Endothelial cell of umbilical vein (primary cell): ENCODE measurements around the gene DHRS7B. TPM values are rescaled to one million over a fixed set of nuclear protein-coding genes. Genes with fewer than 3 reads are reported as not detected.

Experiments
- BruUV-seq: library from RNA; stranded (reverse); fragments of 400-500 nt; replicated peaks from 2 replicates; lab custom pipeline; 2021; lab: Mats Ljungman, UMichigan
- CTCF ChIA-PET: fragments of 300-600, 350-600 bp; sonication (Branson Sonifier 250); formaldehyde crosslinking; loops from one replicate; lab custom pipeline; 2021; ENCODE audit warnings: antibody characterized with exemption, inconsistent platforms; lab: Charles Lee
- POLR2A ChIA-PET: fragments of 300-600, 350-600 bp; sonication (Branson Sonifier 250); formaldehyde crosslinking; loops from one replicate; lab custom pipeline; 2021; ENCODE audit warnings: antibody characterized with exemption, inconsistent platforms; lab: Charles Lee
- DNase-seq: peaks from one replicate; pipeline ENCODE4 v3.0.0-alpha.2; 2011; ENCODE audit warnings: low read depth, low spot score
- FAIRE-seq: peaks from 2 replicates; lab custom pipeline; 2011; peaks lifted over from hg19 to GRCh38; lab: Jason Lieb, UNC
- H2AFZ ChIP-seq: 2 replicates; pipeline ENCODE4 v1.6.0; 2012; ENCODE audit warnings: low read depth, low read length, control low read depth, inconsistent platforms
- H3K27ac ChIP-seq: 2 replicates; pipeline ENCODE4 v1.5.1; 2011; ENCODE audit warnings: low read depth, mild to moderate bottlenecking, control low read depth, low read length, moderate library complexity; ENCODE audit not compliant: insufficient read depth
- H3K27me3 ChIP-seq, 2 experiments: 2 replicates each; pipeline versions ENCODE4 v1.6.0 to v1.6.1; 2011; ENCODE audit warnings: low read length in 2 of 2, mixed read lengths in 1 of 2; ENCODE audit not compliant: control insufficient read depth in 2 of 2, insufficient read depth in 2 of 2
- H3K36me3 ChIP-seq, 2 experiments: 2 replicates in 1 of 2; 3 replicates in 1 of 2; pipeline ENCODE4 v1.5.1; 2011; ENCODE audit warnings: low read length in 2 of 2, mild to moderate bottlenecking in 1 of 2, moderate library complexity in 1 of 2; ENCODE audit not compliant: control insufficient read depth in 2 of 2, insufficient read depth in 2 of 2; ENCODE audit errors: extremely low read depth in 1 of 2
- H3K4me1 ChIP-seq: 3 replicates; pipeline ENCODE4 v1.5.1; 2011; ENCODE audit warnings: mild to moderate bottlenecking, low read length; ENCODE audit not compliant: control insufficient read depth, insufficient read depth; ENCODE audit errors: extremely low read depth
- H3K4me2 ChIP-seq: 2 replicates; pipeline ENCODE4 v1.6.1; 2011; ENCODE audit warnings: low read length, control low read depth, mixed read lengths; ENCODE audit not compliant: insufficient read depth
- H3K4me3 ChIP-seq, 3 experiments: fragments of 200-600 bp in 1 of 3; sonication (generic), shearing (Covaris generic) in 1 of 3; replicated peaks in 1 of 3; 2 replicates each; pipeline ENCODE4 v1.5.1; 2011 to 2016; ENCODE audit warnings: control low read depth in 3 of 3, low read length in 3 of 3, mild to moderate bottlenecking in 2 of 3, inconsistent platforms in 1 of 3, low read depth in 1 of 3, moderate library complexity in 1 of 3; ENCODE audit not compliant: insufficient read depth in 1 of 3
- H3K79me2 ChIP-seq: 2 replicates; pipeline ENCODE4 v1.6.0; 2012; ENCODE audit warnings: low read length, inconsistent platforms; ENCODE audit not compliant: control insufficient read depth, insufficient read depth
- H3K9ac ChIP-seq: replicated peaks from 2 replicates; pipeline ENCODE3; 2011; ENCODE audit warnings: low read length, control low read depth; ENCODE audit not compliant: insufficient read depth; ENCODE audit errors: extremely low read depth
- H3K9me1 ChIP-seq: replicated peaks from 3 replicates; pipeline ENCODE4 v1.6.0; 2011; ENCODE audit warnings: mild to moderate bottlenecking, low read length; ENCODE audit not compliant: control insufficient read depth, insufficient read depth; ENCODE audit errors: extremely low read depth
- H3K9me3 ChIP-seq: replicated peaks from 2 replicates; pipeline ENCODE4 v1.5.1; 2012; ENCODE audit warnings: low read length, inconsistent platforms; ENCODE audit not compliant: control insufficient read depth, insufficient read depth
- H4K20me1 ChIP-seq: replicated peaks from 2 replicates; pipeline ENCODE3; 2011; ENCODE audit warnings: mild to moderate bottlenecking, low read length; ENCODE audit not compliant: control insufficient read depth, insufficient read depth; ENCODE audit errors: extremely low read depth
- CTCF ChIP-seq, 2 donors: IDR thresholded peaks; 1 replicate in 1 of 2; 2 replicates in 1 of 2; pipeline ENCODE4 v1.5.1; 2011; ENCODE audit warnings: low read length in 2 of 2, mild to moderate bottlenecking in 2 of 2, moderate library complexity in 2 of 2, control low read depth in 1 of 2, inconsistent platforms in 1 of 2, low read depth in 1 of 2; ENCODE audit not compliant: insufficient read depth in 1 of 2; ENCODE audit errors: extremely low read depth in 1 of 2
- EZH2 ChIP-seq: IDR thresholded peaks from 2 replicates; pipeline ENCODE4 v1.6.1; 2012; ENCODE audit warnings: borderline replicate concordance, low read depth, mild to moderate bottlenecking, moderate library complexity, low read length, inconsistent platforms; ENCODE audit not compliant: severe bottlenecking
- FOS ChIP-seq: IDR thresholded peaks from 2 replicates; pipeline ENCODE4 v1.6.1; 2011; ENCODE audit warnings: mild to moderate bottlenecking, low read length, moderate library complexity, borderline replicate concordance; ENCODE audit not compliant: insufficient read depth
- GATA2 ChIP-seq: IDR thresholded peaks from 2 replicates; pipeline ENCODE4 v1.7.0; 2011; ENCODE audit warnings: low read depth, mild to moderate bottlenecking, moderate library complexity, mixed read lengths, low read length; ENCODE audit not compliant: insufficient read length, insufficient read depth
- JUN ChIP-seq: IDR thresholded peaks from 2 replicates; pipeline ENCODE4 v1.6.1; 2011; ENCODE audit warnings: borderline replicate concordance, low read depth; ENCODE audit not compliant: insufficient read length, insufficient read depth
- MAX ChIP-seq: IDR thresholded peaks from 2 replicates; pipeline ENCODE4 v1.6.1; 2011; ENCODE audit not compliant: insufficient read depth, insufficient read length
- MYC ChIP-seq: IDR thresholded peaks from one replicate; pipeline ENCODE4 v1.6.1; 2011; ENCODE audit warnings: mild to moderate bottlenecking, low read depth, low read length
- POLR2A ChIP-seq: IDR thresholded peaks from 2 replicates; pipeline ENCODE4 v1.6.1; 2012; ENCODE audit warnings: low read depth, mild to moderate bottlenecking, control low read depth, low read length
- POLR2AphosphoS5 ChIP-seq: IDR thresholded peaks from 2 replicates; pipeline ENCODE4 v1.6.1; 2012; ENCODE audit warnings: low read depth, mild to moderate bottlenecking, control low read depth, low read length, moderate library complexity; ENCODE audit not compliant: insufficient read depth
- dilution Hi-C: fragments of 300-500 bp; cut with MboI; formaldehyde crosslinking; loops from one replicate; pipeline ENCODE4 v1.15.0; 2019; ENCODE audit warnings: low sequenced_read_pairs; ENCODE audit not compliant: extremely low pct_ligation_motif_present
- intact Hi-C: fragments of 100-400 bp; cut with micrococcal nuclease; formaldehyde crosslinking; loops from one replicate; pipeline ENCODE4 v1.10.0; 2022
- polyA plus RNA-seq, 4 experiments: library from polyadenylated mRNA; depleted of rRNA in 3 of 4; stranded (reverse) in 3 of 4; unstranded in 1 of 4; fragments of >200 nt; gene quantifications; 2 replicates each; pipeline versions ENCODE4 v1.2.1 to v1.2.3, GENCODE V29; 2011 to 2012; ENCODE audit warnings: missing spikeins in 1 of 4
- total RNA-seq: library from RNA; stranded (reverse); gene quantifications from 2 replicates; pipeline ENCODE4 v1.2.3, GENCODE V29; 2021

The DHRS7B gene
- total and polyA plus RNA-seq, 2 donors (not counting 3 experiments of a cell fraction or from before 2014, with no cell fraction given): 14.0 to 28.1 TPM

GRCh38 chr17:21218831-21219380, 92.1 kb downstream of the DHRS7B start:
- TF ChIP-seq EZH2 (no peak), MYC (no peak), CTCF (IDR thresholded peaks at IDR 0.05; ENCODE audit: extremely low read depth in 1 of 2, insufficient read depth in 1 of 2, low read depth in 1 of 2, low read length in 2 of 2) (no peak), POLR2AphosphoS5 (no peak), GATA2 (no peak), MAX (no peak), JUN (no peak), POLR2A (no peak), FOS (no peak)
- H3K9me1 ChIP-seq: no peaks in the 10 kb centered on the region
- H4K20me1 ChIP-seq: no peaks in the 10 kb centered on the region
- peaks cover 0 to 11% of the 10 kb centered on the region in 2 experiments for H3K36me3 ChIP-seq
- no TSS peak for BruUV-seq
- FAIRE-seq: peak; percentile 61
- H3K9me3 ChIP-seq: no peaks in the 10 kb centered on the region
- H3K4me3 ChIP-seq: no peak overlapping the region
- DNase-seq: peak; percentile 51
- ChIA-PET CTCF (no interaction called here), POLR2A (no interaction called here)
- H3K27me3 ChIP-seq: no peaks in the 10 kb centered on the region
- intact Hi-C loops (loop anchor here (10.0 kb wide), 1 partner anchor 54 kb away; no protein-coding TSS in a partner anchor), dilution Hi-C loops (no loop called here)
- no peak overlapping the region for H3K9ac ChIP-seq
- H2AFZ ChIP-seq: no peak overlapping the region
- H3K4me1 ChIP-seq: peaks cover 8% of the 10 kb centered on the region
- H3K4me2 ChIP-seq: no peak overlapping the region
- peaks cover 13% of the 10 kb centered on the region for H3K79me2 ChIP-seq
- H3K27ac ChIP-seq: no peak overlapping the region
